ENCODE results near the gene GRHPR.

Gene GRHPR

DNA sequence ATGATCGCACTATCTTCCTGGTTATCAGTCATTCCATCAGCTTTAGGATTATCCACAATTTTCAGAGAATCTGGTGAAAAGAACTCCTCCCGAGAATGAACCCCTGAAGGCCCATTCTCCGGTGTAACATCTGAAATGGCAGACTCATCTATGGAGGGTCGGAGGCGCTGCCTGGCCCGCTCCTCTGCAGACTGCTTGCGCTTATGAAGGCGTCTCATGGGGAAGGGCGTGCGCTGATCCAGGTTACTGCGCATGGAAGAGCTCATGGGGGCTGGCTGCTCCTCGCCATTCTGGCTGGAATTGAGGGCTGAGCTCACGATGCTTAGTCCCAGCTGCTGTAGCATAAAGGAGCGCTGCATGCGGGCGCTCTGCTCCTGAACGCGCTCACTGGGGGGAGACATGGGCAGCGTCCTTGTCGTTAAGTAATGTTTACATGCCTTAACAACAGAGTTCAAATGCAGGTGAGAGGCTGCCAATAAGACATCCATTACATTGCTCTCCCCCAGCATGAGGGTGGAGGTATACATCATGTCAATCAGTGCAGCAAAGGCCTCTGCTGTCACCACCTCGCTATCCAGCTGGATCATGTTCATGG is 19.4 kb downstream of the GRHPR start:
- no peak overlapping the region for H3K27ac ChIP-seq (ENCODE audit: low read length)
- peaks cover 59% of the 10 kb centered on the region for H3K36me3 ChIP-seq (ENCODE audit: insufficient read depth, low read depth, low read length)
- H3K9me3 ChIP-seq (ENCODE audit: insufficient read depth, low read depth, low read length) = no peaks in the 10 kb centered on the region
- H3K4me3 ChIP-seq (ENCODE audit: low read length) = no peak overlapping the region
- H3K27me3 ChIP-seq (ENCODE audit: insufficient read depth, low read length) = no peaks in the 10 kb centered on the region
- no peak overlapping the region for H3K9ac ChIP-seq (ENCODE audit: low read depth, low read length)
- H3K4me1 ChIP-seq (ENCODE audit: insufficient read depth, low read length) = no peaks in the 10 kb centered on the region

DNA sequence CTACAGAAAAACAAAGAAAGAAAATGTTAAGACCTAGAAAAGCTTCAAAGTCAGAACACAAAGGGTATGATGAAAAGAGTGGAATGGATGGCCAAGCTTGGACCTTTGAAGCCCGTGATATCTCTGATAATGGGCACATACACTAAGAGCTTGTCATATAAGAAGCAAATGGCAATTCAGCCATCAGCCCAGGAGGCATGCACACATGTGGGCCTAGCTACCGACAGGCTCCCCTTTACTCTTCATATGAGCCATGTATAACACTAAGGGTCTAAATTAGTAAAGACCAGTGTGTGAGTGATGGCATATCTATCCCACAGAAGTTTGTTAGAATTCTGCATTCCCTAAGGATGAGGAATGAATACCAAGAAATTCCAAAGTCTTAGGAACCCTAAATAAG is 20.1 kb downstream of the GRHPR start:
- H3K36me3 ChIP-seq (ENCODE audit: insufficient read depth, low read depth, low read length) = peaks cover 56% of the 10 kb centered on the region
- H3K9me3 ChIP-seq (ENCODE audit: insufficient read depth, low read depth, low read length) = no peaks in the 10 kb centered on the region
- H3K27ac ChIP-seq (ENCODE audit: low read length) = no peak overlapping the region
- H3K9ac ChIP-seq (ENCODE audit: low read depth, low read length) = no peak overlapping the region
- H3K4me3 ChIP-seq (ENCODE audit: low read length) = no peak overlapping the region
- no peaks in the 10 kb centered on the region for H3K27me3 ChIP-seq (ENCODE audit: insufficient read depth, low read length)
- H3K4me1 ChIP-seq (ENCODE audit: insufficient read depth, low read length) = no peaks in the 10 kb centered on the region

DNA sequence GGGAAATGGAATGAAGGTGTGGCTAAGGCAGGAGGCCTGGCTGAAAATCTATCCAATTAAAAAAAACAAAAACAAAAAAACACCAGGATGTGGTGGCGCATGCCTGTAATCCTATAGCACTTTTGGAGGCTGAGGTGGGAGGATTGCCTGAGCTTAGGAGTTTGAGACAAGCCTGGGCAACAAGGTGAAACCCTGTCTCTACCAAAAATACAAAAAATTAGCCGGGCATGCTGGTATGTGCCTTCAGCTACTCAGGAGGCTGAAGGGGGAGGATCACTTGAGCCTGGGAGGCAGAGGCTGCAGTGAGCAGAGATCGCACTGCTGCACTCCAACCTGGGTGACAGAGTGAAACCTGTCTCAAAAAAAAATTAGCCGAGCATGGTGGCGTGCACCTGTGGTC is 21.1 kb downstream of the GRHPR start:
- Histone ChIP-seq H3K9ac (ENCODE audit: low read depth, low read length) (no peak overlapping the region), H3K36me3 (ENCODE audit: insufficient read depth, low read depth, low read length) (peaks cover 48% of the 10 kb centered on the region), H3K4me1 (ENCODE audit: insufficient read depth, low read length) (no peaks in the 10 kb centered on the region), H3K27me3 (ENCODE audit: insufficient read depth, low read length) (no peaks in the 10 kb centered on the region), H3K27ac (ENCODE audit: low read length) (no peak overlapping the region), H3K9me3 (ENCODE audit: insufficient read depth, low read depth, low read length) (no peaks in the 10 kb centered on the region), H3K4me3 (ENCODE audit: low read length) (no peak overlapping the region)

DNA sequence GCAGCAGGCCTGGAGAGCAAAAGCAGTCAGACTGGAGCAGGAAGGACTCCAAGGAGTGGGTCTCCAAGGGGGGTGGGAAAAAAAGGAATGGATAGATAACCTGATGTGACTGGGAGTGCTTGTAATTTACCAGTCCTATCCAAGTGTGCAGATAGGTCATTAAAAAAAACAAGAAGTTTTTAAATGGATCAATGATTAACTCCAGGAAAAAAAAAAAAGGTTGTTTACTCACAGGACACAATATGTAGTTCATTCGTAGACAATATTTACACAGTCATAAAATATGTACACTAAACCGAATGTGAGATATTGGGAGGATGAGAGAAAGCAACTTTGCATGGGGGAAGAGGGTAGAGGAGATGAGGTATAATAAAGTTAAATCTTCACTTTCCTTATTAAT is 22.4 kb downstream of the GRHPR start:
- H3K27ac ChIP-seq (ENCODE audit: low read length) = no peak overlapping the region
- H3K36me3 ChIP-seq (ENCODE audit: insufficient read depth, low read depth, low read length) = peaks cover 35% of the 10 kb centered on the region
- H3K27me3 ChIP-seq (ENCODE audit: insufficient read depth, low read length) = no peaks in the 10 kb centered on the region
- H3K4me1 ChIP-seq (ENCODE audit: insufficient read depth, low read length) = no peaks in the 10 kb centered on the region; the same call in 1 of the 2 replicates
- no peaks in the 10 kb centered on the region for H3K9me3 ChIP-seq (ENCODE audit: insufficient read depth, low read depth, low read length)
- H3K9ac ChIP-seq (ENCODE audit: low read depth, low read length) = no peak overlapping the region
- H3K4me3 ChIP-seq (ENCODE audit: low read length) = no peak overlapping the region

DNA sequence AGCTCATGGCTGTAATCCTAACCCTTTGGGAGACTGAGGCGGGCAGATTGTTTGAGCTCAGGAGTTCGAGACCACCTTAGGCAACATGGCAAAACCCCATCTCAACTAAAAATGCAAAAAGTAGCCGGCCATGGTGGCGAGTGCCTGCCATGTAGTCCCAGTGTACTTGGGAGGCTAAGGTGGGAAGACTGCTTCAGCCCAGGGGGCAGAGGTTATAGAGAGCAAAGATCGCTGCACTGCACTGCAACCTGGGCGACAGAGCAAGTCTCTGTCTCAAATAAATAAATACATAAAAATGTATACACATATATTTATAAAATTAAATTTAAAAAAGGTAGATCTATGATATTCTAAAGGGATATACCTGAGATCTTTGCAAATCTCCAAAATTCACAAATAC is 23.3 kb downstream of the GRHPR start:
- Histone ChIP-seq H3K9me3 (ENCODE audit: insufficient read depth, low read depth, low read length) (no peaks in the 10 kb centered on the region), H3K27ac (ENCODE audit: low read length) (no peak overlapping the region), H3K4me3 (ENCODE audit: low read length) (no peak overlapping the region), H3K4me1 (ENCODE audit: insufficient read depth, low read length) (no peaks in the 10 kb centered on the region; the same call in 1 of the 2 replicates), H3K9ac (ENCODE audit: low read depth, low read length) (no peak overlapping the region), H3K27me3 (ENCODE audit: insufficient read depth, low read length) (no peaks in the 10 kb centered on the region), H3K36me3 (ENCODE audit: insufficient read depth, low read depth, low read length) (peaks cover 28% of the 10 kb centered on the region)

DNA sequence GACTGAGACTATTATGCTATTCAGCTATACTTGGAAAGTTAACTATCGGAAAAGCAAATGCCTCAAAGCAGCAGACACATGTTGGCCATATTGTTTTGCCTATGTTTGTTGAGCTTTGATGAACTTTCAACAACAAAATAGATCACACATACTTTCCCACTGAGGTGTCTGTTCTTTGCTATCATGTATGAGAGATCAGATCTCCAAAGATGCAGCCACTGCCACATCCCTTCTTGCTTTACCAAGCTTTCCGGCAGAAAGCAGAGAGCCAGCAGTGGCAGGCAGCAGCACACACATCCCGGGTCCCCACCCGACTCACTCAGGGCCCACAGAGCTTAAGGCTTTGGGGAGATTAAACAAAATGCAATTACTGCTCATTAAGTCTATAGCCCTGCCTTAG is 23.9 kb downstream of the GRHPR start:
- no peak overlapping the region for H3K4me3 ChIP-seq (ENCODE audit: low read length)
- H3K27me3 ChIP-seq (ENCODE audit: insufficient read depth, low read length) = no peaks in the 10 kb centered on the region
- H3K4me1 ChIP-seq (ENCODE audit: insufficient read depth, low read length) = no peaks in the 10 kb centered on the region; the same call in 1 of the 2 replicates
- peaks cover 23% of the 10 kb centered on the region for H3K36me3 ChIP-seq (ENCODE audit: insufficient read depth, low read depth, low read length)
- no peak overlapping the region for H3K27ac ChIP-seq (ENCODE audit: low read length)
- no peaks in the 10 kb centered on the region for H3K9me3 ChIP-seq (ENCODE audit: insufficient read depth, low read depth, low read length)
- no peak overlapping the region for H3K9ac ChIP-seq (ENCODE audit: low read depth, low read length)

DNA sequence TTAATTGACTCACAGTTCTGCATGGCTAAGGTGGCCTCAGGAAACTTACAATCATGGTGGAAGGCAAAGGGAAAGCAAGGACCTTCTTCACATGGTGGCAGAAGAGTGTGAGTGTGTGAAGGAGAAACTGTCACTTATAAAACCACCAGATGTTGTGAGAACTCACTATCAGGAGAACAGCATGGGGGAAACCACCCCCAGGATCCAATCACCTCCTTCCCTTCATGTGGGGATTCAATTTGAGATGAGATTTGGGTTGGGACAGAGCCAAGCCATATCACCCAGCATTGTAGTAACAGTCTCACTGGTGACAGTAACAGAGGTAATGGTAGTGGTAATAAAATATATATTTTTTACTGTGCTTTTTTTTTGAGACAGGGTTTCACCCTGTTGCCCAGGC is 24.6 kb downstream of the GRHPR start:
- no peaks in the 10 kb centered on the region for H3K27me3 ChIP-seq (ENCODE audit: insufficient read depth, low read length)
- H3K9me3 ChIP-seq (ENCODE audit: insufficient read depth, low read depth, low read length) = no peaks in the 10 kb centered on the region
- H3K4me3 ChIP-seq (ENCODE audit: low read length) = no peak overlapping the region
- H3K4me1 ChIP-seq (ENCODE audit: insufficient read depth, low read length) = no peaks in the 10 kb centered on the region; the same call in 1 of the 2 replicates
- no peak overlapping the region for H3K27ac ChIP-seq (ENCODE audit: low read length)
- no peak overlapping the region for H3K9ac ChIP-seq (ENCODE audit: low read depth, low read length)
- H3K36me3 ChIP-seq (ENCODE audit: insufficient read depth, low read depth, low read length) = peaks cover 16% of the 10 kb centered on the region

DNA sequence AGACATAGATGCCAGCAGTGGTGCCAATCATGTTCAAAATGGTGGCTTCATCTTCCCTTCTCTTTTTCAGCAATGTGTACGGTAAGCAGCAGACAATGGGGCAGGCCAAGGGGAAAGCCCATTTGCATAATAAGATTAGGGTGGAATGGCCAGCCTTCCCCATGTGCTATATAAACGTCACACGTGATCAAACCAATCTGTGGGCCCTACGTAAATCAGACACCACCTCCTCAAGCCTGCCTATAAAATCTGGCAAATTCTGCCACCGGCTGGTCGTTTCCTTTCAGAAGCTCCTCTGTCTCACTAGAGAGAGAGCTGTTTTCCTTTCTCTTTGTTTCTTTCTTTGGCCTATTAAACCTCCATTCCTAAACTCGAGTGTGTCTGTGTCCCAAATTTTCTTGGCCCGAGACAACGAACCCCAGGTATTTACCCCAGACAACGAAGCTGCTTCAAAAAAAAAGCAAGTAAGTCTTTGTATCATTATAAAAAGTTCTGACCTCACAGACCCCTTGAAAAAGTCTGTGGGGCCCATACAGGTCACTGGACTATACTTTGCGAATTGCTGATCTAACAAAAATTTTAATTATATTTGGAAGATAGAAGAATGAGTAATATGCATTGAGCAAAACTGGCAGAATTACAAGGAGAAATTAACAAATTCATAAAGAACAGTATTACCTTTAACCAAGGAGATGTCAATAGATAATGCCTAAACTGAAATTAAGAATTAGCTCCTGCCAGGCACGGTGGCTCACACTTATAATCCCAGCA is 27.6 kb downstream of the GRHPR start:
- no peaks in the 10 kb centered on the region; the same call in 1 of the 2 replicates for H3K4me1 ChIP-seq (ENCODE audit: insufficient read depth, low read length)
- no peaks in the 10 kb centered on the region for H3K27me3 ChIP-seq (ENCODE audit: insufficient read depth, low read length)
- no peak overlapping the region for H3K9ac ChIP-seq (ENCODE audit: low read depth, low read length)
- H3K27ac ChIP-seq (ENCODE audit: low read length) = no peak overlapping the region
- H3K36me3 ChIP-seq (ENCODE audit: insufficient read depth, low read depth, low read length) = peaks cover 9% of the 10 kb centered on the region; the same call in 1 of the 2 replicates
- H3K4me3 ChIP-seq (ENCODE audit: low read length) = no peak overlapping the region
- H3K9me3 ChIP-seq (ENCODE audit: insufficient read depth, low read depth, low read length) = no peaks in the 10 kb centered on the region

DNA sequence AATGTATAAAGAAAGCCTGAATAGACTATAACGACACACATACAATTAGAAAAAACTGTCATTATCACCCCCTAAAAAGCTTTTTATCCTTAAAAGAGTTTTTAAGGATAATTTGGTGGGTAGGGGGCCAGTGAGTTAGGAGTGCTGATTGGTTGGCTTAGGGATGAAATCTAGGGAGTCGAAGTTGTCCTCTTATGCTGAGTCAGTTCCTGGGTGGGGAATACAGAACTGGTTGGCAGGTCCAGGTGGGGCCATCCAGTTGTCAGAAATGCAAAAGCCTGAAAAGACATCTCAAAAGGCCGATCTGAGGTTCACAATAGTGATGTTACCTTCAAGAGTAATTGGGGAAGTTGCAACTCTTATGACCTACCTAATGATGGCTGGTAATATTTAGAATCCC is 29.1 kb downstream of the GRHPR start:
- Histone ChIP-seq H3K9ac (ENCODE audit: low read depth, low read length) (no peak overlapping the region), H3K27me3 (ENCODE audit: insufficient read depth, low read length) (no peaks in the 10 kb centered on the region), H3K9me3 (ENCODE audit: insufficient read depth, low read depth, low read length) (no peaks in the 10 kb centered on the region; the same call in 1 of the 2 replicates), H3K4me3 (ENCODE audit: low read length) (no peak overlapping the region), H3K4me1 (ENCODE audit: insufficient read depth, low read length) (no peaks in the 10 kb centered on the region; the same call in 1 of the 2 replicates), H3K27ac (ENCODE audit: low read length) (no peak overlapping the region), H3K36me3 (ENCODE audit: insufficient read depth, low read depth, low read length) (peaks cover 9% of the 10 kb centered on the region; the same call in 1 of the 2 replicates)

DNA sequence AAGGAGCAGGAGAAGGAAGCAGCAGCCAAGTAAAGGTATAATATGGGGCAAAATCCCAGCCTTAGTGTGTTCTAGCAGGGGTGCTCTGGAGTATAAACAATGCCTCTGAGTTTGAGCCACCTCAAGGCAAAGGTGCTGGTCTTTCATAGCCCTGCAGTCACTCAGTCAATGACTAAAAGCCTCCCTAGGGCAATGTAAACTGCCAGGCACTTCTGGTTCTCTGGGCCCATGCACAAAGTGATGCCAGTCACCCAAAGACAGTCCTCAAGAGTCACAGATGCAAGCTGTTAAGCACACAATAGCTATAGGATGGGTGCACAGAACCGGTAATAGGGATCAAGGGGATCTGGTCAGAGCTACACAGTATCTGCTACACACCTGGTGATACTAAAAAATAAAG is 30.1 kb downstream of the GRHPR start:
- Histone ChIP-seq H3K4me3 (ENCODE audit: low read length) (no peak overlapping the region), H3K9me3 (ENCODE audit: insufficient read depth, low read depth, low read length) (no peaks in the 10 kb centered on the region; the same call in 1 of the 2 replicates), H3K9ac (ENCODE audit: low read depth, low read length) (no peak overlapping the region), H3K4me1 (ENCODE audit: insufficient read depth, low read length) (peaks cover 4% of the 10 kb centered on the region; the same call in 1 of the 2 replicates), H3K27me3 (ENCODE audit: insufficient read depth, low read length) (no peaks in the 10 kb centered on the region), H3K27ac (ENCODE audit: low read length) (no peak overlapping the region), H3K36me3 (ENCODE audit: insufficient read depth, low read depth, low read length) (peaks cover 6% of the 10 kb centered on the region; the same call in 1 of the 2 replicates)

DNA sequence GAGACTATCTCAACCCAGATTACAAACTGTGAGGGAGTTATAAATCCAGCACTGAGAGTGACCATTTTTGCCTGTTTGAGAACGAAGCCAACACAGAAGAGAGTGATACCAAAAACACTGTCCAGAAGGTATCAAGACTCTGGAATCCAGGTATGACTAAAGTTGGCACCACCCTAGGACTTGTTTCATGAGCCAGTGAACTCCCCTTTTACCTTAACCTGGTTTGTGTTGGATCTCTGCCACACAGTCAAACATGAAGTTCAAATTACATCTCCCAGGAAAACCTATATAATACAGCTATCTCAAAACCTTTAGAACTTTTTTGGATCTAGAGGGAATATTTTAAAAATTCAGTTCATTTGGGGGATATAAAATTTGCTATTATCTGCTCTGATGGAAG is 31.3 kb downstream of the GRHPR start:
- no peak overlapping the region for H3K9ac ChIP-seq (ENCODE audit: low read depth, low read length)
- H3K4me3 ChIP-seq (ENCODE audit: low read length) = no peak overlapping the region
- H3K36me3 ChIP-seq (ENCODE audit: insufficient read depth, low read depth, low read length) = peaks cover 3% of the 10 kb centered on the region; the same call in 1 of the 2 replicates
- no peaks in the 10 kb centered on the region for H3K27me3 ChIP-seq (ENCODE audit: insufficient read depth, low read length)
- peaks cover 4% of the 10 kb centered on the region; the same call in 1 of the 2 replicates for H3K4me1 ChIP-seq (ENCODE audit: insufficient read depth, low read length)
- no peak overlapping the region for H3K27ac ChIP-seq (ENCODE audit: low read length)
- H3K9me3 ChIP-seq (ENCODE audit: insufficient read depth, low read depth, low read length) = no peaks in the 10 kb centered on the region; the same call in 1 of the 2 replicates

DNA sequence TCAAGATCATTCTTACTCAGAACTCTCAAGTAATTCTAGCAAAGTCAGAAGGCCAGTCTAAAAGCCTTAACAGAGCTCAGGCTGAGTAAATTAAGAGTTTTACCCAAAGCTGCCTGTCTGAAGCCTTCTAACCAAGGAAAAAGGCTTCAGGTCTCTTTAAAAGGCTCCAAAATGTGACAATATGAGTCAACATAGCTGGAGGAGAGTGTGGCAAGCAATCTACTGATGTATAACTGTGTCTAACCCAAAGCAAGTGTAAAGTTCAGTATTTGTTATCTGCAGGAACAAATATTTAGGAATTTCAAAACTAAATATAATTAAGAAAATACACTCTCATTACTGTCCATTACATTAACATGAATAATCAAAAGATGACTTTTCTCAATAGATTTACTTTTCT is 31.7 kb downstream of the GRHPR start:
- peaks cover 4% of the 10 kb centered on the region; the same call in 1 of the 2 replicates for H3K4me1 ChIP-seq (ENCODE audit: insufficient read depth, low read length)
- H3K9me3 ChIP-seq (ENCODE audit: insufficient read depth, low read depth, low read length) = no peaks in the 10 kb centered on the region; the same call in 1 of the 2 replicates
- no peaks in the 10 kb centered on the region for H3K27me3 ChIP-seq (ENCODE audit: insufficient read depth, low read length)
- no peak overlapping the region for H3K4me3 ChIP-seq (ENCODE audit: low read length)
- H3K36me3 ChIP-seq (ENCODE audit: insufficient read depth, low read depth, low read length) = peaks cover 3% of the 10 kb centered on the region; the same call in 1 of the 2 replicates
- H3K9ac ChIP-seq (ENCODE audit: low read depth, low read length) = no peak overlapping the region
- no peak overlapping the region for H3K27ac ChIP-seq (ENCODE audit: low read length)
